Adipocyte (in vitro differentiated cells): Measurements from ENCODE around the gene DOK6.
A peak's percentile ranks its signal among the peaks of the same experiment; 100 is the strongest.

Experiments
- DNase-seq: peaks from one replicate; pipeline ENCODE4 v3.0.0-alpha.2; 2015; ENCODE audit warnings: low read depth
- H3K27me3 ChIP-seq: replicated peaks from 2 replicates; pipeline ENCODE4 v1.7.0; 2013; ENCODE audit warnings: mild to moderate bottlenecking, low read length, moderate library complexity; ENCODE audit not compliant: control insufficient read depth, insufficient read depth
- H3K36me3 ChIP-seq: 2 replicates; pipeline ENCODE4 v1.7.0; 2013; ENCODE audit warnings: low read length, mild to moderate bottlenecking, moderate library complexity; ENCODE audit not compliant: control insufficient read depth, insufficient read depth, severe bottlenecking
- H3K4me1 ChIP-seq: 2 replicates; pipeline ENCODE4 v1.7.0; 2013; ENCODE audit warnings: mild to moderate bottlenecking, low read length, moderate library complexity; ENCODE audit not compliant: control insufficient read depth, insufficient read depth
- H3K4me3 ChIP-seq: 2 replicates; pipeline ENCODE4 v1.7.0; 2013; ENCODE audit warnings: mild to moderate bottlenecking, low read length, moderate library complexity
- H3K9ac ChIP-seq: 2 replicates; pipeline ENCODE4 v1.7.0; 2013; ENCODE audit warnings: mild to moderate bottlenecking, low read length, moderate library complexity
- H3K9me3 ChIP-seq: 2 replicates; pipeline ENCODE4 v1.7.0; 2013; ENCODE audit warnings: mild to moderate bottlenecking, low read length, moderate library complexity; ENCODE audit not compliant: control insufficient read depth

DOK6 gene

GRCh38 chr18:69491576-69491975 is 90.9 kb downstream of the DOK6 start:
- no peaks in the 10 kb centered on the region for H3K36me3 ChIP-seq
- H3K4me3 ChIP-seq = no peak overlapping the region
- peak; percentile 35 for DNase-seq
- no peaks in the 10 kb centered on the region for H3K9me3 ChIP-seq
- no peaks in the 10 kb centered on the region for H3K4me1 ChIP-seq
- H3K9ac ChIP-seq = no peak overlapping the region
- H3K27me3 ChIP-seq = no peaks in the 10 kb centered on the region

- Histone ChIP-seq H3K27me3 (no peaks in the 10 kb centered on the region), H3K36me3 (no peaks in the 10 kb centered on the region), H3K9me3 (no peaks in the 10 kb centered on the region), H3K4me3 (no peak overlapping the region), H3K9ac (no peak overlapping the region), H3K4me1 (no peaks in the 10 kb centered on the region)
- DNase-seq = no peak
These were observed 92.2 kb downstream of the DOK6 start for GRCh38 chr18:69492861-69493260.

DNA sequence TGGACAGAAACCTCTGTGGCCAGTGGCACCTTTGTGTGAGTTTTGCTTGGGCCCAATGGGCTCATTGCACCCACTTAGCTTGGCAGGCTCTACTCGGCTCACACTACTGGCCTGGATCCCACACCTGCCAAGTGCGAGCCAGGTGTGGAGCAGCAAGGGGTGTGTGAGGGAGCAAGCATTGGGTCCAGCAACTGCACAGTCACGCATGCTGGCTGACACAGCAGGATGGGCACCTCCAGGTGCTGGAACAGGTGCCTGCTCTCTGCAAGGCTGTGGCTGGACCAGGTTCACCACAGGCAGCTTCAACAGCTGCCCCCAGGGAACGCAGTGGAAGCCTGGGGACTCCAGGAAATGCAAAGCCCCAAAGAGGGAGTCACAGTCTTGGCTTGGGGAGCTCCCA is 94.2 kb downstream of the DOK6 start:
- H3K36me3 ChIP-seq = no peaks in the 10 kb centered on the region
- H3K27me3 ChIP-seq = no peaks in the 10 kb centered on the region
- H3K9ac ChIP-seq = no peak overlapping the region

GRCh38 chr18:69495338-69495737 is 94.7 kb downstream of the DOK6 start:
- Histone ChIP-seq H3K36me3 (no peaks in the 10 kb centered on the region), H3K9ac (no peak overlapping the region), H3K9me3 (no peaks in the 10 kb centered on the region), H3K4me3 (no peak overlapping the region), H3K27me3 (no peaks in the 10 kb centered on the region), H3K4me1 (no peaks in the 10 kb centered on the region)
- DNase-seq = no peak

More for the DNA sequence above, 94.2 kb downstream of the DOK6 start:
- no peaks in the 10 kb centered on the region for H3K9me3 ChIP-seq
- H3K4me1 ChIP-seq = no peaks in the 10 kb centered on the region
- no peak overlapping the region for H3K4me3 ChIP-seq
- DNase-seq = no peak

- no peaks in the 10 kb centered on the region for H3K9me3 ChIP-seq
- no peak overlapping the region for H3K4me3 ChIP-seq
- no peaks in the 10 kb centered on the region for H3K36me3 ChIP-seq
- no peak overlapping the region for H3K9ac ChIP-seq
- DNase-seq = no peak
- no peaks in the 10 kb centered on the region for H3K27me3 ChIP-seq
- H3K4me1 ChIP-seq = no peaks in the 10 kb centered on the region
These were observed 95.3 kb downstream of the DOK6 start for GRCh38 chr18:69495841-69496533.

- peak; percentile 30 for DNase-seq
- H3K9ac ChIP-seq = no peak overlapping the region
- H3K36me3 ChIP-seq = no peaks in the 10 kb centered on the region
- no peak overlapping the region for H3K4me3 ChIP-seq
- no peaks in the 10 kb centered on the region for H3K9me3 ChIP-seq
- H3K27me3 ChIP-seq = no peaks in the 10 kb centered on the region
- H3K4me1 ChIP-seq = no peaks in the 10 kb centered on the region
These were observed 118.3 kb downstream of the DOK6 start for GRCh38 chr18:69518989-69519388.

DNA sequence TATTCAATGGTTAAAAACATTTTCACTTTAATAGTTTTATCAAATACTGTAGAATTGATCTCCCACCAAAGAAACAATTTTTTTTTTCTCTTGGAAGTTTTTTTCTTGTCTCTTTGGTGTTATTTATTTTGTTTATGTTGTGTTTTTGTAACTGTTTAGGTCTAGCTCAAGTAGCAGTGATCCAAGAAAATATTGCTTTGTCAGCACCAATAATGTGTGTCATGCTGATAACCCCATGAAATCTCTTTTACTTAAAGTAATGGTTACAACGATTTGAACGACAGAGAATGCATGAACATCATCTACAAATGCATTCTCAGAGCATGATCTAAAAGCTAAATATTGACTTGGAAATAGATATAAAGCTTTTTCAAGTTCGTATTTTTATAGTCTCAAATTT is 122.9 kb downstream of the DOK6 start:
- no peaks in the 10 kb centered on the region for H3K9me3 ChIP-seq
- no peaks in the 10 kb centered on the region for H3K36me3 ChIP-seq
- H3K4me1 ChIP-seq = peaks cover 7% of the 10 kb centered on the region
- DNase-seq = no peak
- no peaks in the 10 kb centered on the region for H3K27me3 ChIP-seq
- no peak overlapping the region for H3K4me3 ChIP-seq
- H3K9ac ChIP-seq = no peak overlapping the region

DNA sequence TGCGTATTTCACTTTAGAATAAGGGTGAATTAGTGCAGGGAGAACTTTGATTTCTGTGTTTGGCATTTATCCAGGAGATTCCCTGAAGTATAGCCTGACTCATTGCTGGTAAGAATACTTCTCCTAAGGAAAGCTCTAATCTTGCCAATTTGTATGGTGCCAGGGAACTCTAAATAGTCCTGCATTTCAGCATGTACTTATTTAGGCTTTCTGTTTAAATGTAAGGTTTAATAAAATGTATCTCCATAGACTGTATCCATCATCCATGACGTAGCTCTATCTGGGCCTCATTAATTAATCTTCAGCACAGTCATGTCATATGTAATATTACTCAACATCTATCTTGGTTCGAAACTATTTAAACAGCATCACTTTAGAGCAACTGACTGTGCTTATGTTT is 127.7 kb downstream of the DOK6 start:
- H3K4me1 ChIP-seq = peaks cover 10% of the 10 kb centered on the region

GRCh38 chr18:69529151-69529550 is 128.5 kb downstream of the DOK6 start:
- peaks cover 13% of the 10 kb centered on the region for H3K4me1 ChIP-seq
- H3K9ac ChIP-seq = no peak overlapping the region
- DNase-seq = no peak
- no peaks in the 10 kb centered on the region for H3K9me3 ChIP-seq
- H3K27me3 ChIP-seq = no peaks in the 10 kb centered on the region
- H3K4me3 ChIP-seq = no peak overlapping the region
- H3K36me3 ChIP-seq = no peaks in the 10 kb centered on the region

More for the DNA sequence above, 127.7 kb downstream of the DOK6 start:
- Histone ChIP-seq H3K27me3 (no peaks in the 10 kb centered on the region), H3K36me3 (no peaks in the 10 kb centered on the region), H3K9ac (no peak overlapping the region), H3K4me3 (no peak overlapping the region), H3K9me3 (no peaks in the 10 kb centered on the region)
- DNase-seq = peak; percentile 39

GRCh38 chr18:69531973-69532372 is 131.3 kb downstream of the DOK6 start:
- no peaks in the 10 kb centered on the region for H3K36me3 ChIP-seq
- peaks cover 13% of the 10 kb centered on the region for H3K4me1 ChIP-seq
- H3K9ac ChIP-seq = no peak overlapping the region
- H3K4me3 ChIP-seq = no peak overlapping the region
- H3K27me3 ChIP-seq = no peaks in the 10 kb centered on the region
- DNase-seq = no peak
- no peaks in the 10 kb centered on the region for H3K9me3 ChIP-seq

- no peaks in the 10 kb centered on the region for H3K9me3 ChIP-seq
- H3K4me1 ChIP-seq = peaks cover 3% of the 10 kb centered on the region
- no peaks in the 10 kb centered on the region for H3K36me3 ChIP-seq
- no peak overlapping the region for H3K9ac ChIP-seq
- no peak overlapping the region for H3K4me3 ChIP-seq
- DNase-seq = no peak
- H3K27me3 ChIP-seq = no peaks in the 10 kb centered on the region
These were observed 136.5 kb downstream of the DOK6 start for GRCh38 chr18:69537183-69537582.

DNA sequence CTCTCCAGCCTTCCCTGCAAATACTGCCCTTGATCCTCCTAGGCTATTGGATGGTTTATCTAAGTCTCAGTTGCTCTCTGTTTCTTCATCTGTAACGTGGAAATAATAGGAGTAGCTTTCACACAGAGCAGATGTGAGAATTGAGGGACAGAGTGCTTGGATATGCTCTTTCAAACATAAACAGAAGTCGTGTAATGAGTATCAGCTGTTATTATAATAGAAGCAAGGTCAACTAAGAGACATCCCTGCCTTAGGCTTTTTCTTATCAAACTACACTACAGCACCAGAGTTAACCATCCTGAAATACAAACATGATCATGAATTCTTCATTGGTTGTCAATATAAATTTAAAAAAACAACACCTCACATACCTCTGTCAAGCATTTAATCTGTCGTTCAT is 138.2 kb downstream of the DOK6 start:
- Histone ChIP-seq H3K9ac (no peak overlapping the region), H3K4me1 (peaks cover 2% of the 10 kb centered on the region), H3K36me3 (no peaks in the 10 kb centered on the region), H3K9me3 (no peaks in the 10 kb centered on the region), H3K4me3 (no peak overlapping the region), H3K27me3 (no peaks in the 10 kb centered on the region)
- DNase-seq = no peak
